NCI-H2107 (cell line): ENCODE measurements around the gene FUT2.

Source experiments
- DNase-seq: peaks from one replicate; lab custom pipeline; 2025; lab: John Stamatoyannopoulos, UW

The FUT2 gene

GRCh38 chr19:48751845-48752495 lies 56.2 kb downstream of the FUT2 start:
- DNase-seq, result no peak

GRCh38 chr19:48752496-48753365 lies 57.0 kb downstream of the FUT2 start, which contains the start of gene FUT1:
Gene FUT1 (minus strand): TSS chr19:48752641. CDS start chr19:48751281, 1,360 bp downstream.
- DNase-seq, result peak; percentile 93

- peak; percentile 24 for DNase-seq
Measured at GRCh38 chr19:48755084-48755641, 59.4 kb downstream of the FUT2 start, which contains the start of gene FGF21. Gene FGF21 (plus strand): TSS chr19:48755524. CDS start chr19:48756237, 713 bp downstream.
